Measurements from ENCODE around the gene AJM1. TPM values are rescaled to one million over a fixed set of nuclear protein-coding genes. Genes with fewer than 3 reads are reported as not detected.

Gene AJM1
- total RNA-seq, 1 donor from 2014 or later, result 1.6 TPM

DNA sequence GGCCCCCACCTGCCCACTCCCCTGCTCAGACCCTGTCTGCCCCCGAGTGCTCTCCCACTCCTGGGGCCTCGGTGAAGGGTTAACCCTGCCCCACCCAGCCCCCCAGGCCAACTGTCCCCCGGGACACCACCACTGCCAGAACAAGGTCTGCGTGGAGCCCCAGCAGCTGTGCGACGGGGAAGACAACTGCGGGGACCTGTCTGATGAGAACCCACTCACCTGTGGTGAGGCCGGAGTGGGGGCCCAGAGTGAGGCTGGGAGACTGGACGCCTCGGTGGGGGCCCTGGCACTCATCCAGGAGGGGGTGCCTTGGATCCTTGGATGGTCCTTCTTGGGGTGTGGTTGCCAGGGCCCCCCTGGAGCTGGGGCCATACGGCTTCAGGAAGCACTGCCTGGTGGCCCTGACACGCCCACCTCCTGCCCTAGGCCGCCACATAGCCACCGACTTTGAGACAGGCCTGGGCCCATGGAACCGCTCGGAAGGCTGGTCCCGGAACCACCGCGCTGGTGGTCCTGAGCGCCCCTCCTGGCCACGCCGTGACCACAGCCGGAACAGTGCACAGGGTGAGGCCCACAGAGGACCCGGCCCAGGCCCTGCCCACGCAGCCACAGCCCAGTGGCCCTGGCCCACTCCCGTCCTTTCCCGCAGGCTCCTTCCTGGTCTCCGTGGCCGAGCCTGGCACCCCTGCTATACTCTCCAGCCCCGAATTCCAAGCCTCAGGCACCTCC, 12.0 kb downstream of the AJM1 start:
- TF ChIP-seq, protein P1, sequence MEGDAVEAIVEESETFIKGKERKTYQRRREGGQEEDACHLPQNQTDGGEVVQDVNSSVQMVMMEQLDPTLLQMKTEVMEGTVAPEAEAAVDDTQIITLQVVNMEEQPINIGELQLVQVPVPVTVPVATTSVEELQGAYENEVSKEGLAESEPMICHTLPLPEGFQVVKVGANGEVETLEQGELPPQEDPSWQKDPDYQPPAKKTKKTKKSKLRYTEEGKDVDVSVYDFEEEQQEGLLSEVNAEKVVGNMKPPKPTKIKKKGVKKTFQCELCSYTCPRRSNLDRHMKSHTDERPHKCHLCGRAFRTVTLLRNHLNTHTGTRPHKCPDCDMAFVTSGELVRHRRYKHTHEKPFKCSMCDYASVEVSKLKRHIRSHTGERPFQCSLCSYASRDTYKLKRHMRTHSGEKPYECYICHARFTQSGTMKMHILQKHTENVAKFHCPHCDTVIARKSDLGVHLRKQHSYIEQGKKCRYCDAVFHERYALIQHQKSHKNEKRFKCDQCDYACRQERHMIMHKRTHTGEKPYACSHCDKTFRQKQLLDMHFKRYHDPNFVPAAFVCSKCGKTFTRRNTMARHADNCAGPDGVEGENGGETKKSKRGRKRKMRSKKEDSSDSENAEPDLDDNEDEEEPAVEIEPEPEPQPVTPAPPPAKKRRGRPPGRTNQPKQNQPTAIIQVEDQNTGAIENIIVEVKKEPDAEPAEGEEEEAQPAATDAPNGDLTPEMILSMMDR (IDR thresholded peaks at IDR 0.05), result no peak
- Mint-ChIP-seq H3K4me3 (no peak overlapping the region), H3K9me3 (no peaks in the 10 kb centered on the region), H3K36me3 (ENCODE audit: low read depth) (no peaks in the 10 kb centered on the region), H3K27me3 (no peaks in the 10 kb centered on the region), H3K4me1 (peaks cover 11% of the 10 kb centered on the region), H3K27ac (no peak overlapping the region)
- ChIA-PET POLR2A (interaction anchor here (0.6 kb wide), 1 partner anchor 231 kb away, joined by 5 read pairs; no protein-coding TSS in a partner anchor), CTCF (no interaction called here)
- intact Hi-C loops (cut with micrococcal nuclease), result no loop called here
- DNase-seq (no peak), ATAC-seq (ENCODE audit: low read depth) (no peak)

DNA sequence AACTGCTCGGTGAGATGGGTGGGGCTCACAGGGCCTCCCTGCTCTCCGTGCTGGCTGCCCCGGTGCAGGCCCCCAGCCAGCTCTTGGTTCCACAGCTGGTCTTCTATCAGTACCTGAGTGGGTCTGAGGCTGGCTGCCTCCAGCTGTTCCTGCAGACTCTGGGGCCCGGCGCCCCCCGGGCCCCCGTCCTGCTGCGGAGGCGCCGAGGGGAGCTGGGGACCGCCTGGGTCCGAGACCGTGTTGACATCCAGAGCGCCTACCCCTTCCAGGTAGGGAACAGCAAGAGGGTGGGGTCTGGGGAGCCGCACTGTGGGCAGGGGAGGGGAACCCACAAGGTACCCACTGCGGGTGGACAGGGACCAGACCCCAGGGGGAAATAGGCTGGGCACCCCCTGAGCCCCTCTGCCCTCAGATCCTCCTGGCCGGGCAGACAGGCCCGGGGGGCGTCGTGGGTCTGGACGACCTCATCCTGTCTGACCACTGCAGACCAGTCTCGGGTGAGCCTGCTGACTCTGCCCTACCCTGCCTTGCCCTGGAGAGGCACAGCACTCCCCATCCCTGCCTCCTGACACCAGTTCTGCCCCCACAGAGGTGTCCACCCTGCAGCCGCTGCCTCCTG, 12.7 kb downstream of the AJM1 start:
- Mint-ChIP-seq H3K27ac (no peak overlapping the region), H3K36me3 (ENCODE audit: low read depth) (no peaks in the 10 kb centered on the region), H3K4me3 (no peak overlapping the region), H3K4me1 (peaks cover 6% of the 10 kb centered on the region), H3K27me3 (no peaks in the 10 kb centered on the region), H3K9me3 (no peaks in the 10 kb centered on the region)
- CTCF ChIA-PET, result no interaction called here
- intact Hi-C loops (cut with micrococcal nuclease), result no loop called here
- POLR2A ChIA-PET, result interaction anchor here (0.6 kb wide), 1 partner anchor 230 kb away, joined by 5 read pairs; no protein-coding TSS in a partner anchor
- DNase-seq, result no peak
- TF ChIP-seq, protein P1 (IDR thresholded peaks at IDR 0.05), result no peak
- no peak for ATAC-seq (ENCODE audit: low read depth)

DNA sequence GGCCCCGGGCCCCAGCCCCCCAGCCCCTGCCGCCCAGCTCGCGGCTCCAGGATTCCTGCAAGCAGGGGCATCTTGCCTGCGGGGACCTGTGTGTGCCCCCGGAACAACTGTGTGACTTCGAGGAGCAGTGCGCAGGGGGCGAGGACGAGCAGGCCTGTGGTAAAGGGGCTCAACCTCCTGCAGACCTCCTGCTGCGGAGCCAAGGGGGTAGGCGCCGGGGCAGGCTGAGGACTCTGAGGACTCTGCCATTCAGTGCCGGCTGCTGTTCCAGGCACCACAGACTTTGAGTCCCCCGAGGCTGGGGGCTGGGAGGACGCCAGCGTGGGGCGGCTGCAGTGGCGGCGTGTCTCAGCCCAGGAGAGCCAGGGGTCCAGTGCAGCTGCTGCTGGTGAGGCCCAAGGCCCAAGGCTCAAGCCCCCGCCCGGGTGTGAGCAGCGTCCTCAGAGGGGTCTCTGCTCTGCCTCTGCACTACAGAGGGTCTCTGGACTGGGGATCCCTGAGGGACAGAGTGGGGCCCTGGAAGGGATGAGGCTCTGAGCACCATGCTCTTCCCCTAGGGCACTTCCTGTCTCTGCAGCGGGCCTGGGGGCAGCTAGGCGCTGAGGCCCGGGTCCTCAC, 13.3 kb downstream of the AJM1 start:
- ChIA-PET CTCF (no interaction called here), POLR2A (interaction anchor here (1.0 kb wide), 1 partner anchor 11 kb away, joined by 5 read pairs; the partner anchor contains the start of gene EDF1)
- ATAC-seq (ENCODE audit: low read depth) (no peak), DNase-seq (no peak)
- Mint-ChIP-seq H3K9me3 (no peaks in the 10 kb centered on the region), H3K4me1 (peaks cover 6% of the 10 kb centered on the region), H3K4me3 (no peak overlapping the region), H3K36me3 (ENCODE audit: low read depth) (peaks cover 3% of the 10 kb centered on the region), H3K27ac (no peak overlapping the region), H3K27me3 (no peaks in the 10 kb centered on the region)
- intact Hi-C loops (cut with micrococcal nuclease), result no loop called here
- TF ChIP-seq, protein P1 (IDR thresholded peaks at IDR 0.05), result no peak

DNA sequence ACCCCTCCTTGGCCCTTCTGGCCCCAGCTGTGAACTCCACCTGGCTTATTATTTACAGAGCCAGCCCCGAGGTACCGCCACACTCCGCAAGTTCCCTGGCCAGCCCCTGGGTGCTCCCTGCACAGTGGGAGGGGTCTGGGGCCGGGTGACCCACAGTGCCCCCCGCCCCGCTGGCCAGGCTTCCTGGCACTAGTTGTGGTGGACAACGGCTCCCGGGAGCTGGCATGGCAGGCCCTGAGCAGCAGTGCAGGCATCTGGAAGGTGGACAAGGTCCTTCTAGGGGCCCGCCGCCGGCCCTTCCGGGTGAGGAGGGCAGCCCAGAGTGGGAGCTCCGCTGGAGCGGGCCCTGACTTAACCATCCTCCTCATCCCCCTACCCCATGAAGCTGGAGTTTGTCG, 13.8 kb downstream of the AJM1 start:
- POLR2A ChIA-PET, result interaction anchor here (1.0 kb wide), 1 partner anchor 10 kb away, joined by 5 read pairs; the partner anchor contains the start of gene EDF1
- H3K36me3 Mint-ChIP-seq (ENCODE audit: low read depth), result peaks cover 3% of the 10 kb centered on the region
- intact Hi-C loops (cut with micrococcal nuclease), result no loop called here
- H3K9me3 Mint-ChIP-seq, result no peaks in the 10 kb centered on the region
- CTCF ChIA-PET, result no interaction called here
- H3K4me3 Mint-ChIP-seq, result no peak overlapping the region
- ATAC-seq (ENCODE audit: low read depth) (no peak), DNase-seq (no peak)
- TF ChIP-seq, protein P1 (IDR thresholded peaks at IDR 0.05), result no peak
- no peak overlapping the region for H3K27ac Mint-ChIP-seq
- no peaks in the 10 kb centered on the region for H3K27me3 Mint-ChIP-seq
- H3K4me1 Mint-ChIP-seq, result peaks cover 6% of the 10 kb centered on the region

DNA sequence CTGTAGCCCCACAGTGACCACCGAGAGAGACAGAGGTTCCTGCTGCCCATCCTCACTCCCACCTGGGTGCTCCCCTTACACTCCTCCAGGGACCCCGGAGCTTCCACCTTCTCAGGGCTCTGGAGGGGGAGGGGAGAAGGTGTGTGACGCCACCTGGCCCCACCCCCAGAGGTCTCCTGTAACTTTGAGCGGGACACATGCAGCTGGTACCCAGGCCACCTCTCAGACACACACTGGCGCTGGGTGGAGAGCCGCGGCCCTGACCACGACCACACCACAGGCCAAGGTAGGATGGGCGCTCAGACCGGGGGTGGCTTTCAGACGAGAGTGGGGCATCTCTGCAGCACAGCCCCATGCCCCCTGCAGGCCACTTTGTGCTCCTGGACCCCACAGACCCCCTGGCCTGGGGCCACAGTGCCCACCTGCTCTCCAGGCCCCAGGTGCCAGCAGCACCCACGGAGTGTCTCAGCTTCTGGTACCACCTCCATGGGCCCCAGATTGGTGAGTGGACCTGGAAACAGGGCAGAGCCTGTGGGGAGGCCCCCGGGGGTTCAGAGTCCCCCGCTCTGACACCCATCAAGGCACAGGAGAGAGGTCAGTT, 14.4 kb downstream of the AJM1 start:
- DNase-seq (no peak), ATAC-seq (ENCODE audit: low read depth) (no peak)
- ChIA-PET POLR2A (interaction anchor here (1.0 kb wide), 1 partner anchor 9 kb away, joined by 5 read pairs; the partner anchor contains the start of gene EDF1), CTCF (no interaction called here)
- peaks cover 7% of the 10 kb centered on the region for H3K36me3 Mint-ChIP-seq (ENCODE audit: low read depth)
- TF ChIP-seq, protein P1 (IDR thresholded peaks at IDR 0.05), result no peak
- H3K27ac Mint-ChIP-seq, result no peak overlapping the region
- H3K27me3 Mint-ChIP-seq, result no peaks in the 10 kb centered on the region
- no peaks in the 10 kb centered on the region for H3K9me3 Mint-ChIP-seq
- H3K4me1 Mint-ChIP-seq, result peaks cover 6% of the 10 kb centered on the region
- intact Hi-C loops (cut with micrococcal nuclease), result no loop called here
- no peak overlapping the region for H3K4me3 Mint-ChIP-seq
